Ishikawa (cell line): Measurements from ENCODE around the gene DMPK.

Source experiments
- EP300 ChIP-seq: IDR thresholded peaks from 2 replicates; pipeline ENCODE4 v1.6.1; 2012; ENCODE audit warnings: borderline replicate concordance
- FOXM1 ChIP-seq: IDR thresholded peaks from 2 replicates; pipeline ENCODE4 v1.6.1; 2012; ENCODE audit warnings: low read depth, borderline replicate concordance
- MAX ChIP-seq: IDR thresholded peaks from 2 replicates; pipeline ENCODE4 v1.6.1; 2012
- NFIC ChIP-seq: IDR thresholded peaks from 2 replicates; pipeline ENCODE4 v1.6.1; 2012
- TAF1 ChIP-seq: IDR thresholded peaks from 2 replicates; pipeline ENCODE4 v1.6.1; 2012; ENCODE audit warnings: low read depth, mild to moderate bottlenecking

- TF ChIP-seq FOXM1 (no peak), EP300 (no peak), TAF1 (no peak), MAX (no peak), NFIC (no peak)
Measured at GRCh38 chr19:45798995-45799517, 16.8 kb upstream of the DMPK start.
